ENCODE data around the gene FDXR. TPM values are rescaled to one million over a fixed set of nuclear protein-coding genes. Genes with fewer than 3 reads are reported as not detected.

The FDXR gene
- total and polyA plus RNA-seq, 2 donors (not counting 3 experiments of a cell fraction or from before 2014, with no cell fraction given), result 19.7 to 33.4 TPM

- Histone ChIP-seq H2AFZ (ENCODE audit: low read depth, low read length) (no peak overlapping the region), H3K9me3 (replicated peaks; ENCODE audit: control insufficient read depth, insufficient read depth, low read length) (no peaks in the 10 kb centered on the region), H3K4me3 (replicated peaks in 1 of 3; ENCODE audit: insufficient read depth in 1 of 3, low read depth in 1 of 3, low read length in 3 of 3) (no peak overlapping the region), H3K9me1 (replicated peaks; ENCODE audit: control insufficient read depth, extremely low read depth, insufficient read depth, low read length) (no peaks in the 10 kb centered on the region), H3K9ac (replicated peaks; ENCODE audit: extremely low read depth, insufficient read depth, low read length) (no peak overlapping the region), H3K79me2 (ENCODE audit: control insufficient read depth, insufficient read depth, low read length) (no peaks in the 10 kb centered on the region), H3K27ac (ENCODE audit: insufficient read depth, low read depth, low read length) (no peak overlapping the region), H3K4me1 (ENCODE audit: control insufficient read depth, extremely low read depth, insufficient read depth, low read length) (no peaks in the 10 kb centered on the region), H3K4me2 (ENCODE audit: insufficient read depth, low read length) (no peak overlapping the region), H4K20me1 (replicated peaks; ENCODE audit: control insufficient read depth, extremely low read depth, insufficient read depth, low read length) (no peaks in the 10 kb centered on the region), H3K27me3 (ENCODE audit: control insufficient read depth in 2 of 2, insufficient read depth in 2 of 2, low read length in 2 of 2) (no peaks in the 10 kb centered on the region), H3K36me3 (ENCODE audit: control insufficient read depth in 2 of 2, extremely low read depth in 1 of 2, insufficient read depth in 2 of 2, low read length in 2 of 2) (peaks cover 0 to 4% of the 10 kb centered on the region in 2 experiments)
- DNase-seq (ENCODE audit: low read depth, low spot score) (peak; percentile 7), FAIRE-seq (peak; percentile 8)
- dilution Hi-C loops (cut with MboI; ENCODE audit: extremely low pct_ligation_motif_present, low sequenced_read_pairs), result no loop called here
- CTCF ChIA-PET, result interaction anchor here (0.7 to 1.1 kb wide), 4 partner anchors 40 to 46 kb away, joined by 3 to 5 read pairs (median 3); partner anchors contain the start of gene GRIN2C
- peak; percentile 31 to 37 for TF ChIP-seq CTCF (IDR thresholded peaks at IDR 0.05; ENCODE audit: extremely low read depth in 1 of 2, insufficient read depth in 1 of 2, low read depth in 1 of 2, low read length in 2 of 2)
- no peak for TF ChIP-seq POLR2AphosphoS5 (IDR thresholded peaks at IDR 0.05; ENCODE audit: insufficient read depth, low read depth, low read length)
- no peak for TF ChIP-seq MAX (IDR thresholded peaks at IDR 0.05; ENCODE audit: insufficient read depth, insufficient read length)
- POLR2A ChIA-PET, result no interaction called here
- intact Hi-C loops (cut with micrococcal nuclease), result no loop called here
- no TSS peak for BruUV-seq (replicated peaks)
Observed at GRCh38 chr17:74815550-74816370, 57.0 kb downstream of the FDXR start.

GRCh38 chr17:74815067-74815466 lies 57.7 kb downstream of the FDXR start:
- dilution Hi-C loops (cut with MboI; ENCODE audit: extremely low pct_ligation_motif_present, low sequenced_read_pairs) (no loop called here), intact Hi-C loops (cut with micrococcal nuclease) (no loop called here)
- no peak for FAIRE-seq
- no peak overlapping the region for H2AFZ ChIP-seq (ENCODE audit: low read depth, low read length)
- H3K9ac ChIP-seq (replicated peaks; ENCODE audit: extremely low read depth, insufficient read depth, low read length), result no peak overlapping the region
- H3K4me2 ChIP-seq (ENCODE audit: insufficient read depth, low read length), result no peak overlapping the region
- no TSS peak for BruUV-seq (replicated peaks)
- H3K27ac ChIP-seq (ENCODE audit: insufficient read depth, low read depth, low read length), result no peak overlapping the region
- no peaks in the 10 kb centered on the region for H3K9me1 ChIP-seq (replicated peaks; ENCODE audit: control insufficient read depth, extremely low read depth, insufficient read depth, low read length)
- H4K20me1 ChIP-seq (replicated peaks; ENCODE audit: control insufficient read depth, extremely low read depth, insufficient read depth, low read length), result no peaks in the 10 kb centered on the region
- ChIA-PET CTCF (no interaction called here), POLR2A (no interaction called here)
- no peak overlapping the region for H3K4me3 ChIP-seq (replicated peaks in 1 of 3; ENCODE audit: insufficient read depth in 1 of 3, low read depth in 1 of 3, low read length in 3 of 3)
- no peaks in the 10 kb centered on the region for H3K36me3 ChIP-seq (ENCODE audit: control insufficient read depth in 2 of 2, extremely low read depth in 1 of 2, insufficient read depth in 2 of 2, low read length in 2 of 2)
- no peaks in the 10 kb centered on the region for H3K79me2 ChIP-seq (ENCODE audit: control insufficient read depth, insufficient read depth, low read length)
- no peak for TF ChIP-seq POLR2AphosphoS5 (IDR thresholded peaks at IDR 0.05; ENCODE audit: insufficient read depth, low read depth, low read length)
- no peak for TF ChIP-seq GATA2 (IDR thresholded peaks at IDR 0.05; ENCODE audit: insufficient read depth, insufficient read length, low read depth, low read length)
- TF ChIP-seq POLR2A (IDR thresholded peaks at IDR 0.05; ENCODE audit: low read depth, low read length), result no peak
- TF ChIP-seq FOS (IDR thresholded peaks at IDR 0.05; ENCODE audit: borderline replicate concordance, insufficient read depth, low read length), result no peak
- TF ChIP-seq MAX (IDR thresholded peaks at IDR 0.05; ENCODE audit: insufficient read depth, insufficient read length), result no peak
- TF ChIP-seq JUN (IDR thresholded peaks at IDR 0.05; ENCODE audit: borderline replicate concordance, insufficient read depth, insufficient read length, low read depth), result no peak
- no peak for TF ChIP-seq MYC (IDR thresholded peaks at IDR 0.05; ENCODE audit: low read depth, low read length)
- TF ChIP-seq EZH2 (IDR thresholded peaks at IDR 0.05; ENCODE audit: borderline replicate concordance, low read depth, low read length, severe bottlenecking), result no peak
- TF ChIP-seq CTCF (IDR thresholded peaks at IDR 0.05; ENCODE audit: extremely low read depth in 1 of 2, insufficient read depth in 1 of 2, low read depth in 1 of 2, low read length in 2 of 2), result no peak
- no peaks in the 10 kb centered on the region for H3K9me3 ChIP-seq (replicated peaks; ENCODE audit: control insufficient read depth, insufficient read depth, low read length)
- H3K4me1 ChIP-seq (ENCODE audit: control insufficient read depth, extremely low read depth, insufficient read depth, low read length), result no peaks in the 10 kb centered on the region
- DNase-seq (ENCODE audit: low read depth, low spot score), result no peak
- H3K27me3 ChIP-seq (ENCODE audit: control insufficient read depth in 2 of 2, insufficient read depth in 2 of 2, low read length in 2 of 2), result no peaks in the 10 kb centered on the region

All from endothelial cell of umbilical vein (primary cell).